OCI-LY7 (cell line): ENCODE measurements around the gene NFATC3. TPM values are rescaled to one million over a fixed set of nuclear protein-coding genes. Genes with fewer than 3 reads are reported as not detected.
"Not testable (repeated sequence)": the region's sequence is repeated elsewhere in the genome, so short reads cannot be mapped to it uniquely, and the experiment has no call there.

ENCODE experiments used
- BruUV-seq: library from RNA; stranded (reverse); fragments of 400-500 nt; replicated peaks from 2 replicates; lab custom pipeline; 2021; lab: Mats Ljungman, UMichigan
- CTCF ChIA-PET: fragments of 300-600 bp; sonication (Branson Sonifier 250); formaldehyde crosslinking; loops from one replicate; lab custom pipeline; 2022; ENCODE audit warnings: antibody characterized with exemption; ENCODE audit not compliant: unreplicated experiment; lab: Charles Lee
- POLR2A ChIA-PET: fragments of 300-600 bp; sonication (Branson Sonifier 250); formaldehyde crosslinking; loops from one replicate; lab custom pipeline; 2022; ENCODE audit warnings: antibody characterized with exemption; lab: Charles Lee
- DNase-seq: peaks from one replicate; pipeline ENCODE4 v3.0.0-alpha.2; 2015; ENCODE audit warnings: low spot score
- H2AFZ ChIP-seq: fragments of 200-600 bp; sonication (generic), shearing (Covaris generic); 2 replicates; pipeline ENCODE4 v1.6.1; 2014; ENCODE audit warnings: mild to moderate bottlenecking, antibody characterized with exemption, low read length, moderate library complexity
- H3K27ac ChIP-seq: fragments of 200-600 bp; sonication (generic); 2 replicates; pipeline ENCODE4 v1.5.1; 2014; ENCODE audit warnings: mixed run types, low read depth, mild to moderate bottlenecking, moderate library complexity, low read length, inconsistent platforms; ENCODE audit not compliant: poor library complexity, severe bottlenecking
- H3K36me3 ChIP-seq: fragments of 200-600 bp; sonication (generic); 2 replicates; pipeline ENCODE4 v1.6.1; 2014; ENCODE audit warnings: mild to moderate bottlenecking, antibody characterized with exemption, low read length, moderate library complexity, mixed read lengths; ENCODE audit not compliant: insufficient read depth
- H3K4me1 ChIP-seq: fragments of 200-600 bp; sonication (generic); 2 replicates; pipeline ENCODE4 v1.5.1; 2014; ENCODE audit warnings: mild to moderate bottlenecking, low read length; ENCODE audit not compliant: insufficient read depth, poor library complexity, severe bottlenecking
- H3K4me2 ChIP-seq: fragments of 200-600 bp; sonication (generic); 2 replicates; pipeline ENCODE4 v1.6.1; 2014; ENCODE audit warnings: mild to moderate bottlenecking, low read length
- H3K4me3 ChIP-seq: fragments of 200-600 bp; sonication (generic); 2 replicates; pipeline ENCODE4 v1.5.1; 2014; ENCODE audit warnings: mild to moderate bottlenecking, low read depth, low read length; ENCODE audit not compliant: poor library complexity, severe bottlenecking
- H3K79me2 ChIP-seq: fragments of 200-600 bp; sonication (generic); 2 replicates; pipeline ENCODE4 v1.6.1; 2016; ENCODE audit warnings: low read depth, mild to moderate bottlenecking, low read length, moderate library complexity, mixed read lengths; ENCODE audit not compliant: insufficient read depth
- H3K9me2 ChIP-seq: fragments of 200-600 bp; sonication (generic); 2 replicates; pipeline ENCODE4 v1.6.1; 2016; ENCODE audit warnings: mild to moderate bottlenecking, low read length, mixed read lengths; ENCODE audit not compliant: insufficient read depth
- H3K9me3 ChIP-seq: fragments of 200-600 bp; sonication (generic); 2 replicates; pipeline ENCODE4 v1.6.1; 2014; ENCODE audit warnings: mild to moderate bottlenecking, mixed run types, low read length, mixed read lengths
- H4K20me1 ChIP-seq: fragments of 200-600 bp; sonication (generic); 2 replicates; pipeline ENCODE4 v1.6.1; 2014; ENCODE audit warnings: mild to moderate bottlenecking, antibody characterized with exemption, low read length, moderate library complexity, mixed read lengths; ENCODE audit not compliant: insufficient read depth
- EZH2phosphoT487 ChIP-seq: fragments of 200-600 bp; sonication (generic); IDR thresholded peaks from 2 replicates; pipeline ENCODE4 v1.6.1; 2018; ENCODE audit warnings: low read depth, borderline replicate concordance, mild to moderate bottlenecking, mixed run types, antibody characterized with exemption, low read length, moderate library complexity, mixed read lengths
- intact Hi-C: fragments of 100-400 bp; cut with micrococcal nuclease; formaldehyde crosslinking; loops from one replicate; pipeline ENCODE4 v1.10.0; 2022; ENCODE audit not compliant: unreplicated experiment
- total RNA-seq, 2 experiments: library from RNA; depleted of rRNA in 1 of 2; stranded (reverse); fragments of >200 nt in 1 of 2; shearing (Covaris generic) in 1 of 2; gene quantifications; 2 replicates each; pipeline ENCODE4 v1.2.3, GENCODE V29; 2014 to 2022
- TF ChIP-seq, protein P1 (sequence below): fragments of 200-600 bp; sonication (generic); conservative IDR thresholded peaks from 2 replicates; pipeline ENCODE4 v1.5.1; 2014; ENCODE audit warnings: mild to moderate bottlenecking, antibody characterized with exemption, low read length, moderate library complexity, mixed read lengths

The NFATC3 gene
- total RNA-seq, 2 experiments from 2014 or later = 73.4 to 76.0 TPM

DNA sequence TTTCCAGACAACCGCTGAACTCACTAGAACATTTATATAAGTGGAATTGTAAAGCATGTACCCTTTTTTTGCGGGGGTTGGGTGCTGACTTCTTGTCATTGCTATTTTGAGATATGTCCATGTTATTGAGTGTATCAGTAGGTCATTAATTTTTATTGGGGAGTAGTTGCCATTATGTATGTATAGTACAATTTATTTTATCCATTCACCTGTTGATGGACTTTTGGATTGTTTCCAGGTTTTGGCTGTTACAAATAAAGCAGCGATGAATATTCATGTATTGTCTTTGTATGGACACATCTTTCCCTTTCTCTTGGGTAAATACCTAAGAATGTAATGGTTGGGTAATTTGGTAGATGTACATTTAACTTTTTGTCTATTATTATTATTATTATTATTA is 12.7 kb downstream of the NFATC3 start:
- intact Hi-C loops = no loop called here
- TF ChIP-seq, protein P1, sequence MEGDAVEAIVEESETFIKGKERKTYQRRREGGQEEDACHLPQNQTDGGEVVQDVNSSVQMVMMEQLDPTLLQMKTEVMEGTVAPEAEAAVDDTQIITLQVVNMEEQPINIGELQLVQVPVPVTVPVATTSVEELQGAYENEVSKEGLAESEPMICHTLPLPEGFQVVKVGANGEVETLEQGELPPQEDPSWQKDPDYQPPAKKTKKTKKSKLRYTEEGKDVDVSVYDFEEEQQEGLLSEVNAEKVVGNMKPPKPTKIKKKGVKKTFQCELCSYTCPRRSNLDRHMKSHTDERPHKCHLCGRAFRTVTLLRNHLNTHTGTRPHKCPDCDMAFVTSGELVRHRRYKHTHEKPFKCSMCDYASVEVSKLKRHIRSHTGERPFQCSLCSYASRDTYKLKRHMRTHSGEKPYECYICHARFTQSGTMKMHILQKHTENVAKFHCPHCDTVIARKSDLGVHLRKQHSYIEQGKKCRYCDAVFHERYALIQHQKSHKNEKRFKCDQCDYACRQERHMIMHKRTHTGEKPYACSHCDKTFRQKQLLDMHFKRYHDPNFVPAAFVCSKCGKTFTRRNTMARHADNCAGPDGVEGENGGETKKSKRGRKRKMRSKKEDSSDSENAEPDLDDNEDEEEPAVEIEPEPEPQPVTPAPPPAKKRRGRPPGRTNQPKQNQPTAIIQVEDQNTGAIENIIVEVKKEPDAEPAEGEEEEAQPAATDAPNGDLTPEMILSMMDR = no peak
- TF ChIP-seq EZH2phosphoT487 = no peak
- no peak overlapping the region for H2AFZ ChIP-seq
- BruUV-seq = no TSS peak
- H3K4me1 ChIP-seq = peaks cover 26% of the 10 kb centered on the region
- no peaks in the 10 kb centered on the region for H3K9me2 ChIP-seq
- H3K4me2 ChIP-seq = no peak overlapping the region
- ChIA-PET POLR2A (no interaction called here), CTCF (no interaction called here)
- DNase-seq = no peak
- H3K36me3 ChIP-seq = peaks cover 32% of the 10 kb centered on the region
- peaks cover 29% of the 10 kb centered on the region for H4K20me1 ChIP-seq
- H3K4me3 ChIP-seq = no peak overlapping the region
- H3K79me2 ChIP-seq = peaks cover 100% of the 10 kb centered on the region
- H3K9me3 ChIP-seq = peaks cover 4% of the 10 kb centered on the region; the same call in 1 of the 2 replicates
- H3K27ac ChIP-seq = no peak overlapping the region

DNA sequence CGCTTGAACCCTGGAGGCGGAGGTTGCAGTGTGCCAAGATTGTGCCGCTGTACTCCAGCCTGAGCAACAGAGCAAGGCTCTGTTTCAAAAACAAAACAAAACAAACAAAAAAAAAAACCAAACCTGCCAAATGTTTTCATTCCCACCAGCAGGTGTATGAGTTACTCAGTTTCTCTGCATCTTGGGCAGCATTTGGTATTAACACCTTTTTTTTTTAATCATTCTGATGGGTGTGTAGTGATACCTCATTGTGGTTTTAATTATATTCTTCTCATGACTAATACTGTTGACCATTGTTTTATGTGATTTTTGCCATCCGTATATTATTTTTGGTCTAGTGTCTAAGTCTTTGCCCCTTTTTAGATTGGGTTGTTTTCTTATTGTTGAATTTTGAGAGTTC is 15.3 kb downstream of the NFATC3 start:
- BruUV-seq = no TSS peak
- peaks cover 45% of the 10 kb centered on the region for H3K36me3 ChIP-seq
- TF ChIP-seq, protein P1 = no peak
- TF ChIP-seq EZH2phosphoT487 = no peak
- intact Hi-C loops = no loop called here
- no peak overlapping the region for H3K4me2 ChIP-seq
- peaks cover 22% of the 10 kb centered on the region for H3K9me3 ChIP-seq
- H2AFZ ChIP-seq = no peak overlapping the region
- peaks cover 10% of the 10 kb centered on the region; the same call in 1 of the 2 replicates for H4K20me1 ChIP-seq
- peaks cover 100% of the 10 kb centered on the region for H3K79me2 ChIP-seq
- no peak overlapping the region for H3K27ac ChIP-seq
- H3K4me3 ChIP-seq = no peak overlapping the region
- no peaks in the 10 kb centered on the region for H3K9me2 ChIP-seq
- CTCF ChIA-PET = no interaction called here
- POLR2A ChIA-PET = no interaction called here
- no peak for DNase-seq
- peaks cover 5% of the 10 kb centered on the region for H3K4me1 ChIP-seq

DNA sequence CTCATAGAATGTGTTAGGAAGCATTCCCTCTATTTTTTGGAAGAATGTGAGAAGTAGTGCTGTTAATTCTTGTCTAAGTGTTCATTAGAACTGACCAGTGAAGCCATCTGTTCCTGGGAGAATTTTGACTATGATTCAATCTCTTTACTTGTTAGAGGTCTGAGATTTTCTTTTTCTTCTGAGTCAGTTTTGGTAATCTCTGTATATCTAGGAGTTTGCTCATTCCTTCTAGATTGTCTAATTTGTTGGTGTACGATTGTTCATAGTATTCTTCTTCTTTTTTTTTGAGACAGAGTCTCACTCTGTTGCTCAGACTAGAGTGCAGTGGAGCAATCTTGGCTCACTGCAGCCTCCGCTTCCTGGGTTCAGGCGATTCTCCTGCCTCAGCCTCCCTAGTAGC is 20.4 kb downstream of the NFATC3 start:
- Histone ChIP-seq H3K4me3 (no peak overlapping the region), H3K9me2 (no peaks in the 10 kb centered on the region), H2AFZ (no peak overlapping the region), H3K4me2 (no peak overlapping the region), H3K4me1 (peaks cover 8% of the 10 kb centered on the region), H3K79me2 (peaks cover 99% of the 10 kb centered on the region), H3K27ac (no peak overlapping the region), H3K9me3 (peaks cover 46% of the 10 kb centered on the region), H3K36me3 (peaks cover 34% of the 10 kb centered on the region), H4K20me1 (no peaks in the 10 kb centered on the region)
- ChIA-PET CTCF (no interaction called here), POLR2A (no interaction called here)
- intact Hi-C loops = no loop called here
- DNase-seq = no peak
- BruUV-seq = no TSS peak
- TF ChIP-seq, protein P1 = no peak
- no peak for TF ChIP-seq EZH2phosphoT487

DNA sequence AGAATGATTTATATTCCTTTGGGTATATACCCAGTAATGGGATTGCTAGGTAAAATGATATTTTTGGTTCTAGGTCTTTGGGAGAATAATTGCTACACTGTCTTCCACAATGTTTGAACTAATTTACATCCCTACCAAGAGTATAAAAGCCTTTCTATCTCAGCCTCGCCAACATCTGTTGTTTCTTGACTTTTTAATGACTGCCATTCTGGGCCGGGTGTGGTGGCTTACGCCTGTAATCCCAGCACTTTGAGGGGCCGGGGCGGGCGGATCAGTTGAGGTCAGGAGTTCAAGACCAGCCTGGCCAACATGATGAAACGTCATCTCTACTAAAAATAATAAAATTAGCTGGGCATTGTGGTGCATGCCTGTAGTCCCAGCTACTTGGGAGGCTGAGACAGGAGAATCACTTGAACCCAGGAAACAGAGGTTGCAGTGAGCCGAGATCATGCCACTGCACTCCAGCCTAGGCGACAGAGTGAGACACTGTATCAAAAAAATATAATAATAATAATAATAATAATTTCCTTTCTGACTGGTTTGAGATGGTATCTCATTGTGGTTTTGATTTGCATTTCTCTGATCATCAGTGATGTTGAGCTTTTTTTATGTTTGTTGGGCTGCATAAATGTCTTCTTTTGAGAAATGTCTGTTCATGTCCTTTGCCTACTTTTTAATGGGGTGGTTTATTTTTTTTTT is 22.2 kb downstream of the NFATC3 start:
- peaks cover 98% of the 10 kb centered on the region for H3K79me2 ChIP-seq
- H3K4me3 ChIP-seq, intact Hi-C loops, POLR2A ChIA-PET, H4K20me1 ChIP-seq, H3K27ac ChIP-seq, H3K4me1 ChIP-seq, H3K4me2 ChIP-seq, BruUV-seq, DNase-seq, H2AFZ ChIP-seq, CTCF ChIA-PET, H3K9me2 ChIP-seq: not testable (repeated sequence)
- peaks cover 46% of the 10 kb centered on the region for H3K9me3 ChIP-seq
- peaks cover 29% of the 10 kb centered on the region for H3K36me3 ChIP-seq
